ENCODE results near the gene NID1.

The NID1 gene

GRCh38 chr1:235945775-235946570 lies 118.9 kb downstream of the NID1 start:
- DNase-seq (ENCODE audit: extremely low spot score): peak; percentile 54
- no peak for TF ChIP-seq CTCF (IDR thresholded peaks at IDR 0.05; ENCODE audit: control extremely low read depth, extremely low read depth, low read depth, missing control alignments)
- CTCF ChIA-PET: interaction anchor here (0.8 to 3.8 kb wide), 21 partner anchors 8 to 441 kb away, joined by 3 to 26 read pairs (median 4); partner anchors contain the start of genes B3GALNT2 and LYST
- POLR2A ChIA-PET: interaction anchor here (0.7 to 0.8 kb wide), 2 partner anchors 54 to 97 kb away, joined by 3 read pairs; no protein-coding TSS in a partner anchor

DNA sequence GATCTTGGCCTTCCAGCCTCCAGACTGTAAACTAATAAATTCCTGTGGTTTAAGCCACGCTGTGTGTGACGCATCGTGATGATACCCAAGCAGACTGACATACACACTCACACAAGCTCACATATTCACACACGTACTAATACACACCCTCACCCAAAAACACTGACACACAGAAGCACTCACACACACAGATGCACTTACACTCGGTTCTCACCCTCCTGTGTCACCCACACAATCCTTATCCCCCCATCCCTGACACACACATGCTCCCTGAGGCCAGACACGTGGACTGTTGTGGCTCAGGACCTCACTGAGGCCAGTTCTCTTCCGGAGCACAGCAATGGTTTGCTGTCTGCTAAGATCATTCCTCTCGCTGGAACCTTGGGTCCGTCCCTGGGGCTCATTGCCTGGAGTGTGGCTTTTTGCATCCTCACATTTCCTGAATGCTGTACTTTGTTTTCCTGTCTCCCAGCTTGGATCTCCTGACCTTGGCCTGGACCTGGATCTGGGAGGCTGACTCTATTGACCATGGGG lies 121.2 kb downstream of the NID1 start:
- ChIA-PET POLR2A (no interaction called here), CTCF (interaction anchor here (1.8 to 2.4 kb wide), 3 partner anchors 14 to 28 kb away, joined by 3 to 9 read pairs (median 6); no protein-coding TSS in a partner anchor)
- TF ChIP-seq CTCF (IDR thresholded peaks at IDR 0.05; ENCODE audit: control extremely low read depth, extremely low read depth, low read depth, missing control alignments): no peak
- DNase-seq (ENCODE audit: extremely low spot score): no peak

GRCh38 chr1:235942979-235943575 lies 121.8 kb downstream of the NID1 start:
- POLR2A ChIA-PET: no interaction called here

DNA sequence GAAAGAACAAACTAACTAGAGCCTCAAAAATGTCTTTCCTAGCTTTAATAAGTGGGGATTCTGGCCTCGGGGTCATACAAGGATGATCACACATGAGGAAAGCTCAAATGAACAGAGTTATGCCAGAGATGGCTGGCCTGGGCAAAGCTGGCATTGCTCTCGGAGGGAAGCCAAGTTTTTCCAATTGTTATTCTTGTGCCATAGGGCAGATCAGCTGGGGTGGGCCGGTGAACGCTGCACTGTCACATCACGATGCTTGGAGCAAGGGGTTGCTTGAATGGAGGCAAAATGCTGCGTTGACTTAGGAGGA lies 122.3 kb downstream of the NID1 start:
- CTCF ChIA-PET: interaction anchor here (1.0 to 2.3 kb wide), 8 partner anchors 9 to 438 kb away, joined by 3 to 9 read pairs (median 4); no protein-coding TSS in a partner anchor

More at GRCh38 chr1:235942979-235943575, 121.8 kb downstream of the NID1 start:
- TF ChIP-seq CTCF (IDR thresholded peaks at IDR 0.05; ENCODE audit: control extremely low read depth, extremely low read depth, low read depth, missing control alignments): no peak
- CTCF ChIA-PET: interaction anchor here (1.0 to 2.4 kb wide), 7 partner anchors 12 to 438 kb away, joined by 3 to 9 read pairs (median 3); no protein-coding TSS in a partner anchor
- DNase-seq (ENCODE audit: extremely low spot score): no peak

GRCh38 chr1:235941876-235942624 lies 122.8 kb downstream of the NID1 start:
- no peak for DNase-seq (ENCODE audit: extremely low spot score)
- CTCF ChIA-PET: interaction anchor here (1.0 to 2.5 kb wide), 10 partner anchors 9 to 437 kb away, joined by 3 to 12 read pairs (median 4); no protein-coding TSS in a partner anchor
- no peak for TF ChIP-seq CTCF (IDR thresholded peaks at IDR 0.05; ENCODE audit: control extremely low read depth, extremely low read depth, low read depth, missing control alignments)
- POLR2A ChIA-PET: no interaction called here

More for the DNA sequence above, 122.3 kb downstream of the NID1 start:
- DNase-seq (ENCODE audit: extremely low spot score): no peak
- TF ChIP-seq CTCF (IDR thresholded peaks at IDR 0.05; ENCODE audit: control extremely low read depth, extremely low read depth, low read depth, missing control alignments): no peak
- POLR2A ChIA-PET: no interaction called here

GRCh38 chr1:235940285-235940684 lies 124.6 kb downstream of the NID1 start:
- no peak for TF ChIP-seq CTCF (IDR thresholded peaks at IDR 0.05; ENCODE audit: control extremely low read depth, extremely low read depth, low read depth, missing control alignments)
- DNase-seq (ENCODE audit: extremely low spot score): no peak
- CTCF ChIA-PET: interaction anchor here (0.7 to 2.5 kb wide), 6 partner anchors 8 to 32 kb away, joined by 3 to 12 read pairs (median 4); no protein-coding TSS in a partner anchor
- POLR2A ChIA-PET: no interaction called here

Data from GM10248 (cell line).